Stimulated activated naive CD8-positive, alpha-beta T cell treated with anti-CD3 and anti-CD28 coated beads, Interleukin-15, Interleukin-2, amounts not matched to agents 100 ng/mL and 50 ng/mL, for 24 hours (primary cell): ENCODE measurements around the gene PRKAG2.
A peak's percentile ranks its signal among the peaks of the same experiment; 100 is the strongest.
"Not testable (repeated sequence)": the region's sequence is repeated elsewhere in the genome, so short reads cannot be mapped to it uniquely, and the experiment has no call there.

Experiments
- H3K27ac Mint-ChIP-seq: one replicate; pipeline ENCODE4 v1.8.0; 2021; ENCODE audit warnings: mild to moderate bottlenecking, mixed read lengths
- H3K27me3 Mint-ChIP-seq: one replicate; pipeline ENCODE4 v1.8.0; 2021; ENCODE audit warnings: mixed read lengths
- H3K36me3 Mint-ChIP-seq: one replicate; pipeline ENCODE4 v1.8.0; 2021; ENCODE audit warnings: low read depth, mixed read lengths
- H3K4me1 Mint-ChIP-seq: one replicate; pipeline ENCODE4 v1.8.0; 2021; ENCODE audit warnings: low read depth, mixed read lengths
- H3K4me3 Mint-ChIP-seq: one replicate; pipeline ENCODE4 v1.8.0; 2021; ENCODE audit warnings: mild to moderate bottlenecking, mixed read lengths
- H3K9me3 Mint-ChIP-seq: one replicate; pipeline ENCODE4 v1.8.0; 2021; ENCODE audit warnings: mixed read lengths

Gene PRKAG2

GRCh38 chr7:151590850-151591771 is 285.8 kb downstream of the PRKAG2 start:
- Mint-ChIP-seq H3K27me3 (no peaks in the 10 kb centered on the region), H3K36me3 (peaks cover 29% of the 10 kb centered on the region), H3K9me3 (no peaks in the 10 kb centered on the region), H3K27ac (no peak overlapping the region), H3K4me1 (no peaks in the 10 kb centered on the region), H3K4me3 (no peak overlapping the region)

- no peak overlapping the region for H3K27ac Mint-ChIP-seq
- H3K27me3 Mint-ChIP-seq, result no peaks in the 10 kb centered on the region
- no peaks in the 10 kb centered on the region for H3K4me1 Mint-ChIP-seq
- no peaks in the 10 kb centered on the region for H3K9me3 Mint-ChIP-seq
- H3K36me3 Mint-ChIP-seq, result peaks cover 34% of the 10 kb centered on the region
- H3K4me3 Mint-ChIP-seq, result no peak overlapping the region
These were observed 286.7 kb downstream of the PRKAG2 start for GRCh38 chr7:151590071-151590849.

GRCh38 chr7:151588982-151589381 is 287.9 kb downstream of the PRKAG2 start:
- Mint-ChIP-seq H3K36me3 (peaks cover 31% of the 10 kb centered on the region), H3K4me1 (no peaks in the 10 kb centered on the region), H3K4me3 (no peak overlapping the region), H3K27ac (no peak overlapping the region), H3K27me3 (no peaks in the 10 kb centered on the region), H3K9me3 (no peaks in the 10 kb centered on the region)

GRCh38 chr7:151586531-151587260 is 290.2 kb downstream of the PRKAG2 start:
- Mint-ChIP-seq H3K4me3 (no peak overlapping the region), H3K36me3 (peaks cover 20% of the 10 kb centered on the region), H3K27me3 (no peaks in the 10 kb centered on the region), H3K9me3 (no peaks in the 10 kb centered on the region), H3K27ac (no peak overlapping the region), H3K4me1 (no peaks in the 10 kb centered on the region)

GRCh38 chr7:151585744-151586393 is 291.0 kb downstream of the PRKAG2 start:
- H3K9me3 Mint-ChIP-seq, result peaks cover 1% of the 10 kb centered on the region
- H3K27me3 Mint-ChIP-seq, result no peaks in the 10 kb centered on the region
- H3K36me3 Mint-ChIP-seq, result peaks cover 23% of the 10 kb centered on the region
- no peak overlapping the region for H3K4me3 Mint-ChIP-seq
- H3K27ac Mint-ChIP-seq, result no peak overlapping the region
- no peaks in the 10 kb centered on the region for H3K4me1 Mint-ChIP-seq

- H3K27ac Mint-ChIP-seq, result no peak overlapping the region
- peaks cover 25% of the 10 kb centered on the region for H3K36me3 Mint-ChIP-seq
- H3K27me3 Mint-ChIP-seq, result no peaks in the 10 kb centered on the region
These were observed 295.2 kb downstream of the PRKAG2 start for GRCh38 chr7:151581741-151582140.

GRCh38 chr7:151579644-151580043 is 297.3 kb downstream of the PRKAG2 start:
- Mint-ChIP-seq H3K4me3 (no peak overlapping the region), H3K36me3 (peaks cover 22% of the 10 kb centered on the region), H3K27ac (peak overlapping the region; percentile 57), H3K4me1 (no peaks in the 10 kb centered on the region), H3K27me3 (no peaks in the 10 kb centered on the region), H3K9me3 (peaks cover 15% of the 10 kb centered on the region)

More at GRCh38 chr7:151581741-151582140, 295.2 kb downstream of the PRKAG2 start:
- H3K4me3 Mint-ChIP-seq, result no peak overlapping the region
- H3K9me3 Mint-ChIP-seq, result peaks cover 15% of the 10 kb centered on the region
- no peaks in the 10 kb centered on the region for H3K4me1 Mint-ChIP-seq

GRCh38 chr7:151575410-151575809 is 301.5 kb downstream of the PRKAG2 start:
- Mint-ChIP-seq H3K9me3 (peaks cover 9% of the 10 kb centered on the region), H3K4me3 (no peak overlapping the region), H3K27me3 (no peaks in the 10 kb centered on the region), H3K4me1 (no peaks in the 10 kb centered on the region), H3K36me3 (peaks cover 23% of the 10 kb centered on the region), H3K27ac (no peak overlapping the region)

GRCh38 chr7:151573046-151573445 is 303.9 kb downstream of the PRKAG2 start:
- H3K4me3 Mint-ChIP-seq, H3K9me3 Mint-ChIP-seq: not testable (repeated sequence)
- peaks cover 13% of the 10 kb centered on the region for H3K36me3 Mint-ChIP-seq

GRCh38 chr7:151572136-151572535 is 304.8 kb downstream of the PRKAG2 start:
- Mint-ChIP-seq H3K4me3 (no peak overlapping the region), H3K4me1 (no peaks in the 10 kb centered on the region), H3K36me3 (peaks cover 13% of the 10 kb centered on the region), H3K9me3 (no peaks in the 10 kb centered on the region), H3K27me3 (no peaks in the 10 kb centered on the region), H3K27ac (no peak overlapping the region)

More at GRCh38 chr7:151573046-151573445, 303.9 kb downstream of the PRKAG2 start:
- not testable (repeated sequence) for H3K27ac Mint-ChIP-seq, H3K4me1 Mint-ChIP-seq, H3K27me3 Mint-ChIP-seq

- H3K9me3 Mint-ChIP-seq, result no peaks in the 10 kb centered on the region
- no peak overlapping the region for H3K4me3 Mint-ChIP-seq
- no peaks in the 10 kb centered on the region for H3K4me1 Mint-ChIP-seq
- no peaks in the 10 kb centered on the region for H3K27me3 Mint-ChIP-seq
- peaks cover 13% of the 10 kb centered on the region for H3K36me3 Mint-ChIP-seq
- no peak overlapping the region for H3K27ac Mint-ChIP-seq
These were observed 305.4 kb downstream of the PRKAG2 start for GRCh38 chr7:151571471-151571870.

GRCh38 chr7:151570366-151570915 is 306.5 kb downstream of the PRKAG2 start:
- Mint-ChIP-seq H3K27ac (no peak overlapping the region), H3K9me3 (no peaks in the 10 kb centered on the region), H3K4me3 (no peak overlapping the region), H3K27me3 (no peaks in the 10 kb centered on the region), H3K4me1 (no peaks in the 10 kb centered on the region), H3K36me3 (peaks cover 5% of the 10 kb centered on the region)

- Mint-ChIP-seq H3K4me1 (no peaks in the 10 kb centered on the region), H3K36me3 (peaks cover 5% of the 10 kb centered on the region), H3K4me3 (no peak overlapping the region)
These were observed 307.7 kb downstream of the PRKAG2 start for GRCh38 chr7:151568956-151569940.

More at GRCh38 chr7:151568956-151569940, 307.7 kb downstream of the PRKAG2 start:
- Mint-ChIP-seq H3K9me3 (no peaks in the 10 kb centered on the region), H3K27me3 (no peaks in the 10 kb centered on the region), H3K27ac (no peak overlapping the region)
